ENCODE results near the gene PTCD2.
A peak's percentile ranks its signal among the peaks of the same experiment; 100 is the strongest.

PTCD2 gene

GRCh38 chr5:72383726-72384125 is 63.6 kb downstream of the PTCD2 start:
- Histone ChIP-seq H3K4me1 (peaks cover 39% of the 10 kb centered on the region), H3K9ac (no peak overlapping the region), H4K20me1 (no peaks in the 10 kb centered on the region), H3K27ac (no peak overlapping the region), H3K4me2 (no peak overlapping the region), H3K9me3 (no peaks in the 10 kb centered on the region), H3K27me3 (no peaks in the 10 kb centered on the region), H3K4me3 (no peak overlapping the region), H3K36me3 (no peaks in the 10 kb centered on the region)
- TF ChIP-seq Cebpa-rat (IDR thresholded peaks at IDR 0.05) = no peak

- no peaks in the 10 kb centered on the region for H3K27me3 ChIP-seq
- peak overlapping the region; percentile 40; the same call in 1 of the 2 replicates for H3K4me2 ChIP-seq
- H3K27ac ChIP-seq = no peak overlapping the region
- no peak for TF ChIP-seq Cebpa-rat (IDR thresholded peaks at IDR 0.05)
- peaks cover 10% of the 10 kb centered on the region for H3K4me1 ChIP-seq
- no peak overlapping the region for H3K9ac ChIP-seq
- no peaks in the 10 kb centered on the region for H3K36me3 ChIP-seq
- H4K20me1 ChIP-seq = no peaks in the 10 kb centered on the region
- no peak overlapping the region for H3K4me3 ChIP-seq
- no peaks in the 10 kb centered on the region for H3K9me3 ChIP-seq
Observed at GRCh38 chr5:72386639-72387038, 66.5 kb downstream of the PTCD2 start.

GRCh38 chr5:72387985-72388384 is 67.8 kb downstream of the PTCD2 start:
- Histone ChIP-seq H3K9me3 (no peaks in the 10 kb centered on the region), H4K20me1 (no peaks in the 10 kb centered on the region), H3K27me3 (no peaks in the 10 kb centered on the region), H3K4me1 (peaks cover 4% of the 10 kb centered on the region; the same call in 1 of the 2 replicates), H3K4me3 (no peak overlapping the region), H3K9ac (no peak overlapping the region), H3K4me2 (no peak overlapping the region), H3K36me3 (no peaks in the 10 kb centered on the region), H3K27ac (no peak overlapping the region)
- TF ChIP-seq Cebpa-rat (IDR thresholded peaks at IDR 0.05) = no peak

- Histone ChIP-seq H3K9me3 (no peaks in the 10 kb centered on the region), H3K4me1 (peaks cover 4% of the 10 kb centered on the region; the same call in 1 of the 2 replicates), H3K9ac (no peak overlapping the region), H4K20me1 (no peaks in the 10 kb centered on the region), H3K4me2 (no peak overlapping the region), H3K27ac (no peak overlapping the region), H3K27me3 (no peaks in the 10 kb centered on the region), H3K4me3 (no peak overlapping the region), H3K36me3 (no peaks in the 10 kb centered on the region)
- TF ChIP-seq Cebpa-rat (IDR thresholded peaks at IDR 0.05) = no peak
Observed at GRCh38 chr5:72388646-72389045, 68.5 kb downstream of the PTCD2 start.

- H3K9me3 ChIP-seq = no peaks in the 10 kb centered on the region
- H3K9ac ChIP-seq = no peak overlapping the region
- H3K4me2 ChIP-seq = no peak overlapping the region
- no peaks in the 10 kb centered on the region for H4K20me1 ChIP-seq
- no peak overlapping the region for H3K27ac ChIP-seq
- no peak overlapping the region for H3K4me3 ChIP-seq
- H3K27me3 ChIP-seq = no peaks in the 10 kb centered on the region
- peaks cover 4% of the 10 kb centered on the region; the same call in 1 of the 2 replicates for H3K4me1 ChIP-seq
- no peaks in the 10 kb centered on the region for H3K36me3 ChIP-seq
- TF ChIP-seq Cebpa-rat (IDR thresholded peaks at IDR 0.05) = no peak
Observed at GRCh38 chr5:72390836-72391235, 70.7 kb downstream of the PTCD2 start.

- Histone ChIP-seq H3K4me1 (no peaks in the 10 kb centered on the region), H4K20me1 (no peaks in the 10 kb centered on the region), H3K4me3 (no peak overlapping the region), H3K27me3 (no peaks in the 10 kb centered on the region), H3K27ac (no peak overlapping the region), H3K9me3 (no peaks in the 10 kb centered on the region), H3K4me2 (no peak overlapping the region), H3K36me3 (no peaks in the 10 kb centered on the region), H3K9ac (no peak overlapping the region)
- TF ChIP-seq Cebpa-rat (IDR thresholded peaks at IDR 0.05) = no peak
Observed at GRCh38 chr5:72392326-72392733, 72.2 kb downstream of the PTCD2 start.

GRCh38 chr5:72393052-72393451 is 72.9 kb downstream of the PTCD2 start:
- TF ChIP-seq Cebpa-rat (IDR thresholded peaks at IDR 0.05) = no peak
- Histone ChIP-seq H3K4me2 (no peak overlapping the region), H3K27me3 (no peaks in the 10 kb centered on the region), H3K9ac (no peak overlapping the region), H3K36me3 (no peaks in the 10 kb centered on the region), H3K27ac (no peak overlapping the region), H3K9me3 (no peaks in the 10 kb centered on the region), H3K4me1 (no peaks in the 10 kb centered on the region), H3K4me3 (no peak overlapping the region), H4K20me1 (no peaks in the 10 kb centered on the region)

- H3K9me3 ChIP-seq = 0 out of 2 replicates have a peak, but pooled peaks cover under 1% of the 10 kb centered on the region
- H3K36me3 ChIP-seq = no peaks in the 10 kb centered on the region
- no peak overlapping the region for H3K9ac ChIP-seq
- no peaks in the 10 kb centered on the region for H3K27me3 ChIP-seq
- H3K4me2 ChIP-seq = no peak overlapping the region
- no peak overlapping the region for H3K4me3 ChIP-seq
- no peaks in the 10 kb centered on the region for H4K20me1 ChIP-seq
- no peak overlapping the region for H3K27ac ChIP-seq
- no peak for TF ChIP-seq Cebpa-rat (IDR thresholded peaks at IDR 0.05)
- no peaks in the 10 kb centered on the region for H3K4me1 ChIP-seq
Observed at GRCh38 chr5:72394688-72395087, 74.5 kb downstream of the PTCD2 start.

- no peak for TF ChIP-seq Cebpa-rat (IDR thresholded peaks at IDR 0.05)
- Histone ChIP-seq H3K27ac (no peak overlapping the region), H3K9me3 (peaks cover 32% of the 10 kb centered on the region)
Observed at GRCh38 chr5:72397836-72398235, 77.7 kb downstream of the PTCD2 start.

GRCh38 chr5:72400950-72401349 is 80.8 kb downstream of the PTCD2 start:
- no peak overlapping the region for H3K4me2 ChIP-seq
- H3K9ac ChIP-seq = no peak overlapping the region
- H3K4me3 ChIP-seq = no peak overlapping the region
- H3K27ac ChIP-seq = no peak overlapping the region
- H3K4me1 ChIP-seq = no peaks in the 10 kb centered on the region
- H3K9me3 ChIP-seq = peaks cover 53% of the 10 kb centered on the region
- H4K20me1 ChIP-seq = no peaks in the 10 kb centered on the region
- no peaks in the 10 kb centered on the region for H3K27me3 ChIP-seq
- TF ChIP-seq Cebpa-rat (IDR thresholded peaks at IDR 0.05) = no peak
- no peaks in the 10 kb centered on the region for H3K36me3 ChIP-seq

More at GRCh38 chr5:72397836-72398235, 77.7 kb downstream of the PTCD2 start:
- no peak overlapping the region for H3K9ac ChIP-seq
- no peaks in the 10 kb centered on the region for H3K36me3 ChIP-seq
- no peak overlapping the region for H3K4me3 ChIP-seq
- no peaks in the 10 kb centered on the region for H3K27me3 ChIP-seq
- no peak overlapping the region for H3K4me2 ChIP-seq
- H4K20me1 ChIP-seq = no peaks in the 10 kb centered on the region
- H3K4me1 ChIP-seq = no peaks in the 10 kb centered on the region

GRCh38 chr5:72402381-72402890 is 82.3 kb downstream of the PTCD2 start:
- Histone ChIP-seq H3K4me3 (no peak overlapping the region), H4K20me1 (no peaks in the 10 kb centered on the region), H3K4me1 (no peaks in the 10 kb centered on the region), H3K27ac (no peak overlapping the region), H3K4me2 (no peak overlapping the region), H3K9ac (no peak overlapping the region), H3K36me3 (no peaks in the 10 kb centered on the region), H3K9me3 (peaks cover 53% of the 10 kb centered on the region), H3K27me3 (no peaks in the 10 kb centered on the region)
- no peak for TF ChIP-seq Cebpa-rat (IDR thresholded peaks at IDR 0.05)

All from BLaER1 (cell line).